ENCODE data around the gene THAP6. TPM values are rescaled to one million over a fixed set of nuclear protein-coding genes. Genes with fewer than 3 reads are reported as not detected.

The THAP6 gene
- total and polyA plus RNA-seq, 4 donors = 4.2 to 11.5 (median 7.5) TPM

DNA sequence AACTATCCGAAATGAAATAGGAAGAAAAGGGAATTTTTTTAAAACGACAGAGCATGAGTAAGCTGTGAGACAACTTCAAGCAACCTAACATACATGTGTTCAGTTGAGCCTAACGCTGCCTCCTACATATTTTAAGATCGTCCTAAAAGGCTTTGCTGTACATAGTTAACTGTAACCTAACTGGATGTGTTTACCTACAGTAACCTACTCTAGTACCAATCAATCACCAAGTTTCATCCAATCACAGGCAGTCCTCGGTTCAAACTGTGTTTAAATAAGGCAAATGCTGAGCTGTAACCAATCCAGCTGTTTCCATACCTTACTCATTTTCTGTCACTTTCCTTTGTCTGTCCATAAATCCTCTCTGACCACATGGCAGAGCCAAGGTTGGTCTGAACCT, 17.1 kb upstream of the THAP6 start:
- Histone ChIP-seq H3K36me3 (ENCODE audit: control insufficient read depth in 4 of 4, insufficient read depth in 3 of 4, low read depth in 1 of 4, low read length in 3 of 4) (peaks cover 5 to 14% (median 9%) of the 10 kb centered on the region in 4 donors), H3K9ac (ENCODE audit: low read depth in 1 of 2, low read length in 2 of 2) (no peak overlapping the region), H3K9me3 (ENCODE audit: control insufficient read depth in 4 of 4, low read length in 3 of 4) (no peaks in the 10 kb centered on the region), H3K4me1 (ENCODE audit: control insufficient read depth in 4 of 4, insufficient read depth in 4 of 4, low read length in 3 of 4) (peaks cover 0 to 3% (median under 1%) of the 10 kb centered on the region in 4 donors), H3K4me3 (ENCODE audit: low read depth in 1 of 3, low read length in 3 of 3) (no peak overlapping the region), H3K27me3 (ENCODE audit: control insufficient read depth in 4 of 4, insufficient read depth in 4 of 4, low read length in 3 of 4) (no peaks in the 10 kb centered on the region), H3K27ac (ENCODE audit: low read depth in 1 of 2, low read length in 2 of 2) (no peak overlapping the region)
- no peak for DNase-seq (ENCODE audit: low spot score)
- TF ChIP-seq, protein P1, sequence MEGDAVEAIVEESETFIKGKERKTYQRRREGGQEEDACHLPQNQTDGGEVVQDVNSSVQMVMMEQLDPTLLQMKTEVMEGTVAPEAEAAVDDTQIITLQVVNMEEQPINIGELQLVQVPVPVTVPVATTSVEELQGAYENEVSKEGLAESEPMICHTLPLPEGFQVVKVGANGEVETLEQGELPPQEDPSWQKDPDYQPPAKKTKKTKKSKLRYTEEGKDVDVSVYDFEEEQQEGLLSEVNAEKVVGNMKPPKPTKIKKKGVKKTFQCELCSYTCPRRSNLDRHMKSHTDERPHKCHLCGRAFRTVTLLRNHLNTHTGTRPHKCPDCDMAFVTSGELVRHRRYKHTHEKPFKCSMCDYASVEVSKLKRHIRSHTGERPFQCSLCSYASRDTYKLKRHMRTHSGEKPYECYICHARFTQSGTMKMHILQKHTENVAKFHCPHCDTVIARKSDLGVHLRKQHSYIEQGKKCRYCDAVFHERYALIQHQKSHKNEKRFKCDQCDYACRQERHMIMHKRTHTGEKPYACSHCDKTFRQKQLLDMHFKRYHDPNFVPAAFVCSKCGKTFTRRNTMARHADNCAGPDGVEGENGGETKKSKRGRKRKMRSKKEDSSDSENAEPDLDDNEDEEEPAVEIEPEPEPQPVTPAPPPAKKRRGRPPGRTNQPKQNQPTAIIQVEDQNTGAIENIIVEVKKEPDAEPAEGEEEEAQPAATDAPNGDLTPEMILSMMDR (IDR thresholded peaks at IDR 0.05; ENCODE audit: low read depth, low read length, missing input control) = no peak
- TF ChIP-seq, protein P2, sequence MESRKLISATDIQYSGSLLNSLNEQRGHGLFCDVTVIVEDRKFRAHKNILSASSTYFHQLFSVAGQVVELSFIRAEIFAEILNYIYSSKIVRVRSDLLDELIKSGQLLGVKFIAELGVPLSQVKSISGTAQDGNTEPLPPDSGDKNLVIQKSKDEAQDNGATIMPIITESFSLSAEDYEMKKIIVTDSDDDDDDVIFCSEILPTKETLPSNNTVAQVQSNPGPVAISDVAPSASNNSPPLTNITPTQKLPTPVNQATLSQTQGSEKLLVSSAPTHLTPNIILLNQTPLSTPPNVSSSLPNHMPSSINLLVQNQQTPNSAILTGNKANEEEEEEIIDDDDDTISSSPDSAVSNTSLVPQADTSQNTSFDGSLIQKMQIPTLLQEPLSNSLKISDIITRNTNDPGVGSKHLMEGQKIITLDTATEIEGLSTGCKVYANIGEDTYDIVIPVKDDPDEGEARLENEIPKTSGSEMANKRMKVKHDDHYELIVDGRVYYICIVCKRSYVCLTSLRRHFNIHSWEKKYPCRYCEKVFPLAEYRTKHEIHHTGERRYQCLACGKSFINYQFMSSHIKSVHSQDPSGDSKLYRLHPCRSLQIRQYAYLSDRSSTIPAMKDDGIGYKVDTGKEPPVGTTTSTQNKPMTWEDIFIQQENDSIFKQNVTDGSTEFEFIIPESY (IDR thresholded peaks at IDR 0.05) = no peak
- no peak for TF ChIP-seq HNF4G (IDR thresholded peaks at IDR 0.05)
- TF ChIP-seq HNF4A (conservative IDR thresholded peaks at IDR 0.05) = no peak
- TF ChIP-seq NR2F2 (IDR thresholded peaks at IDR 0.05) = no peak
- TF ChIP-seq, protein P3, sequence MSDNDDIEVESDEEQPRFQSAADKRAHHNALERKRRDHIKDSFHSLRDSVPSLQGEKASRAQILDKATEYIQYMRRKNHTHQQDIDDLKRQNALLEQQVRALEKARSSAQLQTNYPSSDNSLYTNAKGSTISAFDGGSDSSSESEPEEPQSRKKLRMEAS (IDR thresholded peaks at IDR 0.05) = no peak
- no peak for TF ChIP-seq EGR1 (IDR thresholded peaks at IDR 0.05; ENCODE audit: low read depth in 2 of 2)
- TF ChIP-seq FOXA1 (IDR thresholded peaks at IDR 0.05) = no peak
- no peak for TF ChIP-seq JUND (IDR thresholded peaks at IDR 0.05)
- no peak for TF ChIP-seq SP1 (IDR thresholded peaks at IDR 0.05)
- TF ChIP-seq YY1 (IDR thresholded peaks at IDR 0.05) = no peak
- TF ChIP-seq TAF1 (conservative IDR thresholded peaks at IDR 0.05) = no peak
- TF ChIP-seq RAD21 (IDR thresholded peaks at IDR 0.05) = no peak
- TF ChIP-seq GABPA (IDR thresholded peaks at IDR 0.05 in 1 of 2, conservative IDR thresholded peaks at IDR 0.05 in 1 of 2) = no peak
- 90% methylated on average over 5 of the region's 5 CpGs for WGBS

DNA sequence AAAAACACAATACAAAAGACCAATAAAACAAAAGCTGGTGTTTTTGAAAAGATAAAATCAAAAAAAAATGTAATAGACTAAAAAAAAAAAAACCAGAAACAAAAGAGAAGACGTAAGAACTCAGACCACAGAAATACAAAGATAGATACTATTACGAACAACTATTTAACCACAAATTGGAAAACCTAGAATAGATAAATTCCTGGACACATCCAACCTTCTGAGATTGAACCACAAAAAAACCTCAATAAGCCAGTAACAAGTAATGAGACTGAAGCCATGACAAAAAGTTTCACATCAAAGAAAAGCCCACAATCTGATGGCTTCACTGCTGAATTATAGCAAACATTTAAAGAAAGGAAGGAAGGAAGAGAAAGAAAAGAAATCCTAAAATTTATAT, 16.2 kb upstream of the THAP6 start:
- 94% methylated on average over 2 of the region's 2 CpGs for WGBS
- Histone ChIP-seq H3K9me3 (ENCODE audit: control insufficient read depth in 4 of 4, low read length in 3 of 4) (no peaks in the 10 kb centered on the region), H3K36me3 (ENCODE audit: control insufficient read depth in 4 of 4, insufficient read depth in 3 of 4, low read depth in 1 of 4, low read length in 3 of 4) (peaks cover 4 to 10% (median 7%) of the 10 kb centered on the region in 4 donors), H3K27me3 (ENCODE audit: control insufficient read depth in 4 of 4, insufficient read depth in 4 of 4, low read length in 3 of 4) (no peaks in the 10 kb centered on the region), H3K4me3 (ENCODE audit: low read depth in 1 of 3, low read length in 3 of 3) (no peak overlapping the region), H3K4me1 (ENCODE audit: control insufficient read depth in 4 of 4, insufficient read depth in 4 of 4, low read length in 3 of 4) (peaks cover 0 to 3% (median under 1%) of the 10 kb centered on the region in 4 donors), H3K9ac (ENCODE audit: low read depth in 1 of 2, low read length in 2 of 2) (no peak overlapping the region), H3K27ac (ENCODE audit: low read depth in 1 of 2, low read length in 2 of 2) (no peak overlapping the region)
- TF ChIP-seq RAD21 (IDR thresholded peaks at IDR 0.05) = no peak
- TF ChIP-seq, protein P3 (IDR thresholded peaks at IDR 0.05) = no peak
- TF ChIP-seq TAF1 (conservative IDR thresholded peaks at IDR 0.05) = no peak
- TF ChIP-seq SP1 (IDR thresholded peaks at IDR 0.05) = no peak
- no peak for DNase-seq (ENCODE audit: low spot score)

DNA sequence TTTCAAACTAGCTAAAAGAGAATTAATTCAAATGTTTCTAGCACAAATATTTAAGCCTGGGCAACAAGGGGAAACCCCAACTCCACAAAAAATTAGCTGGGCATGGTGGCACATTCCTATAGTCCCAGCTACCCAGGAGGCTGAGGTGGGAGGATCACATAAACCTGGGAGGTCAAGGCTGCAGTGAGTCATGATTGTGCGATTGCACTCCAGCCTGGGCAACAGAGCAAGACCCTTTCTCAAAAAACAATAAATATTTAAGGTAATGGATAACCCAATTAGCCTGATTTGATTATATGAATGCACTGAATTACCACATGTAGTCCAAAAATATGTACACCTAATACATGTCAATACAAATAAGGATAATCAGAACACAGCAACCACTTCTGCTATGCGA, 14.4 kb upstream of the THAP6 start:
- no peak for TF ChIP-seq TAF1 (conservative IDR thresholded peaks at IDR 0.05)
- no peak for TF ChIP-seq NR2F2 (IDR thresholded peaks at IDR 0.05)
- no peak for TF ChIP-seq RAD21 (IDR thresholded peaks at IDR 0.05)
- TF ChIP-seq YY1 (IDR thresholded peaks at IDR 0.05) = no peak
- no peak for TF ChIP-seq FOXA1 (IDR thresholded peaks at IDR 0.05)
- TF ChIP-seq JUND (IDR thresholded peaks at IDR 0.05) = no peak
- TF ChIP-seq, protein P4, sequence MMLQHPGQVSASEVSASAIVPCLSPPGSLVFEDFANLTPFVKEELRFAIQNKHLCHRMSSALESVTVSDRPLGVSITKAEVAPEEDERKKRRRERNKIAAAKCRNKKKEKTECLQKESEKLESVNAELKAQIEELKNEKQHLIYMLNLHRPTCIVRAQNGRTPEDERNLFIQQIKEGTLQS (IDR thresholded peaks at IDR 0.05) = no peak
- TF ChIP-seq RXRA (IDR thresholded peaks at IDR 0.05) = no peak
- no peak for TF ChIP-seq GABPA (IDR thresholded peaks at IDR 0.05 in 1 of 2, conservative IDR thresholded peaks at IDR 0.05 in 1 of 2)
- TF ChIP-seq, protein P2 (IDR thresholded peaks at IDR 0.05) = no peak
- H3K27me3 ChIP-seq (ENCODE audit: control insufficient read depth in 4 of 4, insufficient read depth in 4 of 4, low read length in 3 of 4) = no peaks in the 10 kb centered on the region
- H3K9me3 ChIP-seq (ENCODE audit: control insufficient read depth in 4 of 4, low read length in 3 of 4) = no peaks in the 10 kb centered on the region
- peaks cover 0 to 9% (median 1%) of the 10 kb centered on the region in 4 donors for H3K4me1 ChIP-seq (ENCODE audit: control insufficient read depth in 4 of 4, insufficient read depth in 4 of 4, low read length in 3 of 4)
- H3K36me3 ChIP-seq (ENCODE audit: control insufficient read depth in 4 of 4, insufficient read depth in 3 of 4, low read depth in 1 of 4, low read length in 3 of 4) = peaks cover 4 to 12% (median 7%) of the 10 kb centered on the region in 4 donors
- H3K27ac ChIP-seq (ENCODE audit: low read depth in 1 of 2, low read length in 2 of 2) = no peak overlapping the region
- DNase-seq (ENCODE audit: low spot score) = no peak
- no peak overlapping the region for H3K4me3 ChIP-seq (ENCODE audit: low read depth in 1 of 3, low read length in 3 of 3)
- WGBS = 97% methylated on average over 2 of the region's 2 CpGs
- H3K9ac ChIP-seq (ENCODE audit: low read depth in 1 of 2, low read length in 2 of 2) = no peak overlapping the region
